ENCODE results near the gene ZFYVE16. TPM values are rescaled to one million over a fixed set of nuclear protein-coding genes. Genes with fewer than 3 reads are reported as not detected.
"Not testable (repeated sequence)": the region's sequence is repeated elsewhere in the genome, so short reads cannot be mapped to it uniquely, and the experiment has no call there.

The ZFYVE16 gene
- total RNA-seq, 1 experiment from 2014 or later: 50.2 TPM

GRCh38 chr5:80491296-80491695, 83.4 kb downstream of the ZFYVE16 start:
- BruUV-seq (replicated peaks): no TSS peak
- POLR2A ChIA-PET: interaction anchor here (0.6 kb wide), 1 partner anchor 149 kb away, joined by 3 read pairs; no protein-coding TSS in a partner anchor
- no peak overlapping the region for H3K27ac Mint-ChIP-seq (ENCODE audit: unreplicated experiment)

DNA sequence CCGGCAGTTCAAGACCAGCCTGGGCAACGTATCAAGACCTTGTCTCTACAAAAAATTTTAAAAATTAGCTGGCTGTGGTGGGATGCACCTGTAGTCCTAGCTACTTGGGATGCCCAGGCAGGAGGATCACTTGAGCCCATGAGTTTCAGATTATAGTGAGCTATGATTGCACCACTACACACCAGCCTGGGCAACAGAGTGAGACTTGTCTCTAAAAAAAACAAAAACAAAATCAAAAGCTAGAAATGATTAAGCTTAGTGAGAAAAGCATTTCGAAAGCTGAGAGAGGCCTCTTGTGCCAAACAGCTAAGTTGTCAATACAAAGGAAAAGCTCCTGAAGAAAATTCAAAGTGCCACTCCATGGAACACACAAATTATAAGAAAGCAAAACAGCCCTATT, 84.9 kb downstream of the ZFYVE16 start:
- no peak for TF ChIP-seq CTCF (IDR thresholded peaks at IDR 0.05; ENCODE audit: insufficient read depth in 1 of 2, low read depth in 1 of 2, low read length in 1 of 2, severe bottlenecking in 1 of 2, unreplicated experiment in 1 of 2)
- BruUV-seq (replicated peaks): no TSS peak
- no peak overlapping the region for H3K27ac Mint-ChIP-seq (ENCODE audit: unreplicated experiment)
- H3K4me1 ChIP-seq: 0 out of 2 replicates have a peak, but pooled peaks cover 3% of the 10 kb centered on the region
- POLR2A ChIA-PET: no interaction called here
- H3K4me1 Mint-ChIP-seq (ENCODE audit: low read depth, unreplicated experiment): peaks cover 20% of the 10 kb centered on the region
- H3K27me3 Mint-ChIP-seq (ENCODE audit: insufficient read depth, unreplicated experiment): no peaks in the 10 kb centered on the region
- H3K27me3 ChIP-seq (replicated peaks; ENCODE audit: control insufficient read depth, insufficient read depth, low read length): no peaks in the 10 kb centered on the region
- no peaks in the 10 kb centered on the region for H3K36me3 ChIP-seq (ENCODE audit: control insufficient read depth, insufficient read depth, low read length)
- intact Hi-C loops (cut with micrococcal nuclease; ENCODE audit: unreplicated experiment): no loop called here
- H3K9me3 Mint-ChIP-seq (ENCODE audit: unreplicated experiment): peaks cover 17% of the 10 kb centered on the region
- no peaks in the 10 kb centered on the region for H3K9me3 ChIP-seq
- no peak for DNase-seq
- H3K4me3 ChIP-seq (ENCODE audit: low read depth, low read length): no peak overlapping the region
- H3K4me3 Mint-ChIP-seq (ENCODE audit: unreplicated experiment): no peak overlapping the region
- H3K36me3 Mint-ChIP-seq (ENCODE audit: insufficient read depth, unreplicated experiment): peaks cover 10% of the 10 kb centered on the region
- CTCF ChIA-PET: no interaction called here

More at GRCh38 chr5:80491296-80491695, 83.4 kb downstream of the ZFYVE16 start:
- Mint-ChIP-seq H3K36me3 (ENCODE audit: insufficient read depth, unreplicated experiment) (peaks cover 24% of the 10 kb centered on the region), H3K27me3 (ENCODE audit: insufficient read depth, unreplicated experiment) (no peaks in the 10 kb centered on the region), H3K9me3 (ENCODE audit: unreplicated experiment) (peaks cover 17% of the 10 kb centered on the region), H3K4me3 (ENCODE audit: unreplicated experiment) (no peak overlapping the region), H3K4me1 (ENCODE audit: low read depth, unreplicated experiment) (peaks cover 31% of the 10 kb centered on the region)
- 0 out of 2 replicates have a peak, but pooled peaks cover 3% of the 10 kb centered on the region for H3K4me1 ChIP-seq
- no peaks in the 10 kb centered on the region for H3K36me3 ChIP-seq (ENCODE audit: control insufficient read depth, insufficient read depth, low read length)
- no peak for DNase-seq
- TF ChIP-seq CTCF (IDR thresholded peaks at IDR 0.05; ENCODE audit: insufficient read depth in 1 of 2, low read depth in 1 of 2, low read length in 1 of 2, severe bottlenecking in 1 of 2, unreplicated experiment in 1 of 2): no peak
- no peaks in the 10 kb centered on the region for H3K27me3 ChIP-seq (replicated peaks; ENCODE audit: control insufficient read depth, insufficient read depth, low read length)
- CTCF ChIA-PET: no interaction called here
- H3K9me3 ChIP-seq: no peaks in the 10 kb centered on the region
- H3K4me3 ChIP-seq (ENCODE audit: low read depth, low read length): no peak overlapping the region
- intact Hi-C loops (cut with micrococcal nuclease; ENCODE audit: unreplicated experiment): no loop called here

DNA sequence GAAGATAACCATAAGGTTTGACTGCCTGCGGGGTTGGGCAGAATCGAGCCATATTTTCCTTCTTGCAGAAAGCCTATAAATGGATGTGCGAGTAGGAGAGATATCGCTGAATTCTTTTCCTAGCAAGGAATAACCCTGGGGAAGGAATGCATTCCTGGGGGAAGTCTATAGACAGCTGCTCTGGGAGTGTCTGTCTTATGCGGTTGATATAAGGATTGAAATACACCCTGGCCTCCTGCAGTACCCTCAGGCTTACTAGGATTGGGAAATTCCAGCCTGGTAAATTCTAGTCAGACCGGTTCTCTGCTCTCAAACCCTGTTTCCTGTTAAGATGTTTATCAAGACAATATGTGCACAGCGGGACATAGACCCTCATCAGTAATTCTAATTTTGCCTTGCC, 85.6 kb downstream of the ZFYVE16 start:
- CTCF ChIA-PET; H3K27me3 ChIP-seq (replicated peaks; ENCODE audit: control insufficient read depth, insufficient read depth, low read length); intact Hi-C loops (cut with micrococcal nuclease; ENCODE audit: unreplicated experiment); H3K9me3 ChIP-seq; H3K27me3 Mint-ChIP-seq (ENCODE audit: insufficient read depth, unreplicated experiment); H3K4me3 Mint-ChIP-seq (ENCODE audit: unreplicated experiment); H3K4me1 ChIP-seq; H3K27ac Mint-ChIP-seq (ENCODE audit: unreplicated experiment); H3K36me3 Mint-ChIP-seq (ENCODE audit: insufficient read depth, unreplicated experiment); H3K4me3 ChIP-seq (ENCODE audit: low read depth, low read length); POLR2A ChIA-PET; H3K36me3 ChIP-seq (ENCODE audit: control insufficient read depth, insufficient read depth, low read length); BruUV-seq (replicated peaks): not testable (repeated sequence)
- Mint-ChIP-seq H3K4me1 (ENCODE audit: low read depth, unreplicated experiment) (peaks cover 20% of the 10 kb centered on the region), H3K9me3 (ENCODE audit: unreplicated experiment) (peaks cover 17% of the 10 kb centered on the region)
- DNase-seq: peak; percentile 17 to 38

DNA sequence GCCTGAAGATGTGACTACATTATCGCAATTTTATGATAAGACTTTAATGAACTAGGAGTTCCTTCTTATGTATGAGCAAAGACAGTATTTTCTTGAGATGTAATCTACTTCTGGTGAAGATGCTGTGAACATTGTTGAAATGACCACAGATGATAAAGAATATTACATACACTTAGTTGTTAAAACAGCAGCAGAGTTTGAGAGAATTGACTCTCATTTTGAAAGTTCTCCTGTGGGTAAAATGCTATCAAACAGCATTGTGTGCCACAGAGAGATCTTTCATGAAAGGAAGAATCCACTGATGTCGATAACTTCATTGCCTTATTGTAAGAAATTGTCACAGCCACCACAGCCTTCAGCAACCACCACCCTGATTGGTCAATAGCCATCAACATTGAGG, 88.0 kb downstream of the ZFYVE16 start:
- intact Hi-C loops (cut with micrococcal nuclease; ENCODE audit: unreplicated experiment): no loop called here
- CTCF ChIA-PET: no interaction called here
- H3K27me3 ChIP-seq (replicated peaks; ENCODE audit: control insufficient read depth, insufficient read depth, low read length): no peaks in the 10 kb centered on the region
- Mint-ChIP-seq H3K4me3 (ENCODE audit: unreplicated experiment) (no peak overlapping the region), H3K4me1 (ENCODE audit: low read depth, unreplicated experiment) (peaks cover 5% of the 10 kb centered on the region), H3K36me3 (ENCODE audit: insufficient read depth, unreplicated experiment) (peaks cover 6% of the 10 kb centered on the region), H3K27ac (ENCODE audit: unreplicated experiment) (no peak overlapping the region), H3K9me3 (ENCODE audit: unreplicated experiment) (peaks cover 17% of the 10 kb centered on the region), H3K27me3 (ENCODE audit: insufficient read depth, unreplicated experiment) (no peaks in the 10 kb centered on the region)
- no peak for DNase-seq
- no peaks in the 10 kb centered on the region for H3K4me1 ChIP-seq
- H3K36me3 ChIP-seq (ENCODE audit: control insufficient read depth, insufficient read depth, low read length): no peaks in the 10 kb centered on the region
- no peaks in the 10 kb centered on the region for H3K9me3 ChIP-seq
- BruUV-seq (replicated peaks): no TSS peak
- no peak overlapping the region for H3K4me3 ChIP-seq (ENCODE audit: low read depth, low read length)
- TF ChIP-seq CTCF (IDR thresholded peaks at IDR 0.05; ENCODE audit: insufficient read depth in 1 of 2, low read depth in 1 of 2, low read length in 1 of 2, severe bottlenecking in 1 of 2, unreplicated experiment in 1 of 2): no peak
- POLR2A ChIA-PET: no interaction called here
